Stimulated activated CD4-positive, alpha-beta T cell treated with anti-CD3 and anti-CD28 coated beads, Interleukin-2, amount 100 ng/mL, for 48 hours (primary cell): Measurements from ENCODE around the gene TBRG4.

Experiments used
- DNase-seq, 2 donors: peaks; one replicate each; pipeline ENCODE4 v3.0.0-alpha.2; 2020

The TBRG4 gene

GRCh38 chr7:45088146-45088701, 23.3 kb downstream of the TBRG4 start:
- DNase-seq = no peak

DNA sequence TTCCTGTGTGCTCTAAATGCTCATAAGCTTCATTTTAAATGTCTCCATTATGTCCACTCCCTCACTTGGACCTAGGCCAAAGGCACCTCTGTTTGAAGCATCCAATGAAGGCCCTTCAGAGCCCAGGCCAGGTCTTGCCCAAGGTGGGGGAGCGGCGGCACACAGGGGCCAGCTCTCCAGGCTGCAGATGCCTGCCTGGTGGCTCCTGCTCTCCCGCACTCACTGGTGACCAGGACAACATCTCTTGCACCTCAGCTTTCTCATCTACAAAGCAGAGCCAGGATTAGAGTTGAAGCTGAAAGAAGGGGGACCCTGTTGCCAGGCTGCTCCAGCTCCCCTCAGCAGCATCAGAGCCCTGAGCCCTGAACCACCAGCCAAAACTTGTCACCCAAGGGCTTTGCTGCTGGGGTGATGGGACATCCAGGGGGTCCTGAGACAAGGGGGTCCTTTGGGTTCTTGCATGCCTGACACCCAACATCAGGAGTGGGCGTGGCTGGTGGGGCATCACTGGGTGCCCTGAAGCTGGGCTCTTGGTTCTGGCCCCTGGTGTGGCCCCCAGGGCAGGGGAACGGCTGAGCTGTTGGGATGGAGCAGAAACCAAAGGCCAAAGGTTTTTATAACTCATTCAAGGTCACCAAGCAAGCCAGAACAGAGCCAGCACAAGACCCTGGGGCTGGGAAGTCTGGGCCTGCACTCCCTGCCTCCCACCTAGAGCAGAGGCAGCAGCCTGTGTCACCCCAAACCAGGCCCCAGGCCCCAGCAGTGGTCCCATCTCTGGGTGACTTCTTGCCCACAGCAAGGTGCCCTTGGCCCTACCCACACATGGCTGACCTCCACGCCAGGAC, 24.0 kb downstream of the TBRG4 start:
- DNase-seq = no peak

DNA sequence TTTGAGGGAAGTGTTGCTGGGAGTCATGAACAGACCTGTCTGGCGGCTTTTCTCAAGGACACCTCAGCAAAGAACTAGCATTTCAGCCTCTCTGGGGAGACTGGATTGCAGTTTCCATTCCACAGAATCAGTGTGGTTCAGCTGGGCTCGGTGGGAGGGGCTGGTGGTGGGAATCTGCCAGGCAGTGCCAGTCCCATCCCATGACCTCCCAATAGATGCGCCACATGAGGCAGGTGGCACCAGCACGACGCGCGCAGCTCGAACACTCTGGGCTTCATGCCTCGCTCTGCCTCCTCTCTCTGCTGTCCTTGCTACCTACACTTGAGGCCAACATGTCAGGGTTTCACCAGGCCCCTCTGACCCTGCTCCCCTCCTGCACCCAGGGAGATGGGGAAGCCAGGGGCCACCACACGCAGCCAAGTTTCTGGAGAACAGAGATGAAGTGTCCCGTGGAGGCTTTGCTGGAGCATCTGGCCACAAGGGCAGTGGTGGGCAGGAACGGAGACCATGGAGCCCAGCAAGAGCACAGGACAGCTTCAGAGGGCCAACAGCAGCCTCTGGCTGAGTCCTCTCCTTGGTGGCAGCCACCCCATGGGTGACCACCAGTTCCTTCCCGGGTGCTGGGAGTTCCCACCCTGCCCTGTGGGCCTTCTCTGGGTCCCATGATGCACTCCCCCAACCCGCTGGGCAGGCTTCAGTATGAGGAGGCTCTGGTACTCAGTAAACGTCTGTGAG, 25.0 kb downstream of the TBRG4 start:
- DNase-seq = no peak

DNA sequence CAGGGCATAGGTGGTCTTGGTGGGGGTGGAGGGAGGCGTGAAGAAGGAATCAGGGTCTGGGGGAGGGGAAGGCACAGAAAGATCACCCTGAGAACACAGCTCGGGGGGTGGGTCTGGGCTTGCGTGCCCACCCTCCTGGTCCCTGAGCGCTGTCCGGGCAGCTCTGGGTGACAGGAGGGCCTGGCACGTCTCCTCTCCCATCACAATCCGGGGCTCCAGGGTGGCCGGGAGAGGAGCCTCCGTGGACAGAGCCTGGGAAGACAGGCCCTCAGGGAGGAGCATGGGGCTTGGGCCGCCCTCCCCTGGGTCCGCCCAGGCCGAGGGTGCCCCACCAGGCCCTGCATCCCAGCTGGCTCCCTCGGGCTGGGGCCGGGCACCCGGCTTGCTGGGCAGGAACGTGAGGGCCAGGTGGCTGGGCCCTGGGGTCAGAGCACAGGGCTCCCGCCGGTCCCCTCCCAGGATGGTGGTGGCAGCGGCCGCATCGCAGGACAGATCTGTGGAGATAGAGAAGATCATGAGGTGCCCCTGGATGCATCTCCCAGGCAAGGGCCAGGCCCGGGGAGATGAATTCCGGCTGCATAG, 25.8 kb downstream of the TBRG4 start:
- DNase-seq = no peak

DNA sequence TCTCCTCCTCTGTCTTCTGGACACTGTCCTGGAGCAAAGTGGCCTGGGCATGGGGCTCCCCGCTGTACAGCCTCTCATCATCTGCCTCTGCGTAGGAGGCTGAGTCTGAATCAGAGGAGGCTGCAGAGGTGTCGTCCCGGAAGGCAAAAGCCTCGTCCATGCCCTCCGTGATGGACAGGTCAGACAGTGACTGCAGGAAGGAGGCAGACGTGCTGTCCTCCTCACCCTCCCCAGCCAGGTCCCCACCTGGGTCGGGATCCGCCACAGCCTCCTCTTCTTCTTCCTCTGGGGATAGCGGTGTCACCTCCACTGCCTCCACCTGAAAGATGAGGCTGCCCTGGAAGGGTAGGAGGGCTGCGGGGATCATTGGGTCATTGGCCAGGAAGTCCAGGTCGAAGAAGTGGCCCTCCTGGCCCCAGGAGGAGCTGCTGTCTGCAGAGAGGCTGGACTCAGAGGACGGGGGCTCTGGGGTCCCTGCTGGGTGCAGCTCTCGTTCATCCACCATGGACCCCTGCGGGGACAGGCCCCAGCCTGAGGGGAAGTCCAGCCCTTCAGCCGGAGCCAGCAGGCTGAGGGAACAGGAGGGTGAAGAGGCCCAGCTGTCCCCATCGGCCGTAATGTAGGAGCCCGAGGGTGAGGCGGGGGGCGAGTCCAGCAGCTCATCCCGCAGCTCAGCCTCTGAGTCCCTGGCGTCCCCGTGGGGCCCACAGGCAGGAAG, 26.4 kb downstream of the TBRG4 start:
- no peak for DNase-seq

- no peak for DNase-seq
These were observed 27.2 kb downstream of the TBRG4 start for GRCh38 chr7:45084336-45084735.

- no peak for DNase-seq
These were observed 28.6 kb downstream of the TBRG4 start for GRCh38 chr7:45082831-45083331.

DNA sequence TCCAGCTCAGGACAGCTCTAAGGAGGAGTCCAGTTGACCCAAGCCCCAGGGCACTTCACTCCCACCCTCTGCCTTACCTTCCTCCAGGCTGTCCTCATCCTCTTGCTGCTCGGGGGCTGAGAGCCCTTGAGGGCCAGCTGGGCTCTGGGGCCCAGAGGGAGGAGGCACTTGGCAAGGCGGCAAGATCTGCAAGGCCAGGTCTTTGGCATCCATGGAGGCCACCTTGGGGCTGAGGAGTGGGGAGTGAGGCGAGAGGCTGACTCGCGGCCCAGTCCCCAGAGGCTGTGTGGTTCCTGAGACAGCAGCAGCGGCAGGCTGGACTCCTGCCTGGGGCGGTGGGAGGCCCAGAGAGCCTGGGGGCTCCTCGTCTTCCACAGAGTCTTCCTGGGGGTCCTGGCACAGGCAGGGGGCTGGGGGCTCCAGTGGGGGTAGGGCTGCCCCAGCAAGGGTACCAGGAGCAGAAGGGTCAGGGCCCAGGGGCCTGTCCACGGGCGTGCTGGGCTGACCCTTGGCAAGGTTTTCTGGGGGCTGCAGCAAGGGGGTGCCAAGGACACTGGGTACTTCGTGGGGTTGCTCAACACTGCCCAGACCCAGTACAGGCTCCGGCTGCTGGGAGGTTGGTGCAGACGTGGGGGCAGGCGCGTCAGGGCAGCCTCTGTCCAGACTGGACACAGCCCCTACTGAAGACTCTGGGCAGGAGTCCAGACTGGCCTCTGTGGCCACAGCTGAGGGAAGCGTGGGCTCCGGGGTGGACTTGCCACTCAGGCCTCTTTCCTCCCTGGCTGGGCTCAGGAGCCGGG, 29.3 kb downstream of the TBRG4 start:
- no peak for DNase-seq

- DNase-seq = no peak
These were observed 29.9 kb downstream of the TBRG4 start for GRCh38 chr7:45081670-45081974.

GRCh38 chr7:45080958-45081669, 30.4 kb downstream of the TBRG4 start:
- DNase-seq = no peak

DNA sequence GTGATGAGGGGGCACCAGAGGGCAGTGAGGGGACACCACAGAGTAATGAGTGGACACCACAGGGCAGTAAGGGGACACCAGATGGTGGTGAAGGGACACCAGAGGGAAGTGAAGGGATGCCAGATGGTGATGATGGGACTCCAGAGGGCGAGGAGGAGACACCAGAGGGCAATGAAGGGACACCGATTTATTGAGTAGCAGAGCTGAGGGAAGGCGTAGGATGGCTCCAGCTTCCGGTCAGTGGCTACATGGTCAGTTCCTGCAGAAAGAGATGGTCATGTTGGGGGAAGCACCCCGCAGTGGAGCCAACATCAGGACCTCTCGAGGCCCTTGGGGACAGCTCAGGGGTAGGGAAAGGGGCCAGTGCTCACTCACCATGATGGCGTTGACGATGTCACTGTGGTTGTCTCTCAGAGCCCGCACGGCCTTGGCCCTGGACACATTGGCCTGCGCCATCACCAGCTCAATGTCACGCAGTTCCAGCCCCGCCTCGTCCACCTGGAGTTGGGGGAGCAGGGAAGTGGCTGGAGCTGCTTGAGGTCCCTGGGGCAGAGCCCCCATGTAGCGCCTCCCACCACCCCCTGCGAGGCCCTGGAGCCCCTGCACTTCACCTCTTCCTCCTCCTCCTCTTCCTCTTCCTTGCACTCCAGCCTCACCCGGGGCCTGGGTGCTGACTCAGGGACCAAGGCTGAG, 31.1 kb downstream of the TBRG4 start:
- DNase-seq = no peak

- no peak for DNase-seq
These were observed 33.3 kb downstream of the TBRG4 start for GRCh38 chr7:45078125-45078681.

DNA sequence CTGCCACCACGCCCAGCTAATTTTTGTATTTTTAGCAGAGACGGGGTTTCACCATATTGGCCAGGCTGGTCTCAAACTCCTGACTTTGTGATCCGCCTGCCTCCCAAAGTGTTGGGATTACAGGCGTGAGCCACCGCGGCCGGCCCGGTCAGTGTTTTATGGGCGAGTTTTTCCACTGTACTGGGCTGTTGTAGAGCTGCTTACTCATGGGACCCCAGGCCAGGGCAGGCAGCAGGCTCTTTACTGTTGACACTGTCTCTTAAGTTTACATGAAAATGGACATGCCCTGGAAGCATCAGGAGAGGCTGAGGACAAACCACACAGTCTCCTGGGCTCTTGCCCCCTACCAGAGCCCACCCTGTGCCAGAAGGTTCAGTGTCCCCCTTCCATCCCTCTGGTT, 33.9 kb downstream of the TBRG4 start:
- DNase-seq = no peak

DNA sequence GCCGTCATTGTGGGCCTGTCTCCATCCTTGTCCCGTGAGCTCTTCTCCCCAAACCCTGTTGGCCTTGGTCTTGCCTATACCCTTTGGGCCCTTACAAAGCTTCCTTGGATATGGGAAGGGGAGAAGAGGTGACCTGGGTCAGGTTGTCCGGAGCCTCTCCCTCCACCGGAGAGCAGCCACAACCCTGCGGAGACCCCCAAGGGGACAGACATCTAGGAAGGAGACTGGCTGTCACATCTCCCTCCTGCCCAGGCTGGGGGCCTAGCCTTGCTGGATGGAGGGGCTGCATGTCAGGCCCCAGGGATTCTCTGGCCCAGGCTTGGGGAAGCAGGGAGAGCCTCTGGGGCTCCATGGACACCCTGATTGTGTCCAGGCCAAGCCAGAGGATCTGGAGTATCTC, 34.6 kb downstream of the TBRG4 start:
- DNase-seq = no peak

DNA sequence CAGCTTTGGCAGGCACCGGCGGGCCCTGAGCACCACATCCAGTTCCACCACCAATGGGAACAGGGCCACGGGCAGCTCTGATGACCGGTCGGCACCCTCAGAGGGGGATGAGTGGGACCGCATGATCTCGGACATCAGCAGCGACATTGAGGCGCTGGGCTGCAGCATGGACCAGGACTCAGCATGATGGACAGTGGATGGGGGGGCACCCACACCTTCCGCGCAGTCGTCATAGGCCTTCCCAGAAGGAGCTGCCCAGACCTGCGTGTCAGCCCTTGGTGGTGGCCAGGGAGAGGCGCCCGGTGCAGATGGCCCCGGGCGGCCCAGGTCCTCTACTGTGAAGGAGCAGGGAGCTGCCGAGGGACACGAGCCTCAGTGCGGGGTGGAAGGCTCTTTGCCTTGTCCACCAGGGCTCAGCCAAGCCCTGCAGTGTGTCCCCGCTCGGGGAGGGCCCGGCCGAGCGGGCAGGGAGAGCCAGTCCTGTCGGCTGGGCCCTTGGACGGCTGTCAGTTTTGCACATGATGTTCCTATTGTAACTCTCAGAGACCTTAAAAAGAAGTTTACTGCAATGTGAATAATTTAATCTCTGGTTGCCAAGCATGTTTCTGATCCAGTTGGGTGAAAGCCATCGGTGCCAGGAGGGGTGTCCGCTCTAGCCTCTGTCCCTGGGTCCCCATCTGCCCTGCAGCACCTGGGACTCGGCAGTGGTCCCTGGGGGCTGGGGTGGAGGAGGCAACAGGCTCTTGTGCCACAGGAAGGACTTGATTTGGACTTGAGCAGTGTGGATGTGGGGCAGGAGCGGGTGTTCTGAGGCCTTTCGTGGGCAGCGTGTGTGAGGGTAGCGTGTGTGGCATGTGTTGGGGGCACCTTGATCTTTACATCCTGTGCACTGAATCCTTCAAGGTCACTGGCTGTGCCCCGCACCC, 35.4 kb downstream of the TBRG4 start:
- no peak for DNase-seq

DNA sequence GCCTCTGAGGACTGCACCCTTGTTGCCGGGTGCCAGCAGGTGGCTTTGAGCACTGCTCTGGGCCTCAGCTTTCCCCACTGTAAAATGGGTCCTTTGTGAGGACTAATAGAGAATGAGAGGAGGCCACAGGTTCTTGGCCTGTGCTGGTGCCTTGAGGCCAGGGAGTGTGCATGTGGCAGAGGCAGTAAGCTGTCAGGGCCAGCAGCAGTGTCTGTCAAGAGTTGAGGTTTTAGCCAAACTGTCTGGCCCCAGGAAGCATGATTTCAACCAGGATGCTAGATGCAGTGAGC, 36.2 kb downstream of the TBRG4 start:
- DNase-seq = no peak

GRCh38 chr7:45074528-45075354, 36.8 kb downstream of the TBRG4 start:
- DNase-seq = no peak

- no peak for DNase-seq
These were observed 37.5 kb downstream of the TBRG4 start for GRCh38 chr7:45073786-45074527.
